GM19025 (cell line): ENCODE measurements around the gene SERPIND1.
"Not testable (repeated sequence)": the region's sequence is repeated elsewhere in the genome, so short reads cannot be mapped to it uniquely, and the experiment has no call there.

Experiments
- ATAC-seq: cut with Tn5 transposase; IDR thresholded peaks from one replicate; pipeline ENCODE4 v1.9.1; 2021; ENCODE audit warnings: mild to moderate bottlenecking, low read depth, moderate library complexity; ENCODE audit not compliant: unreplicated experiment

The SERPIND1 gene

DNA sequence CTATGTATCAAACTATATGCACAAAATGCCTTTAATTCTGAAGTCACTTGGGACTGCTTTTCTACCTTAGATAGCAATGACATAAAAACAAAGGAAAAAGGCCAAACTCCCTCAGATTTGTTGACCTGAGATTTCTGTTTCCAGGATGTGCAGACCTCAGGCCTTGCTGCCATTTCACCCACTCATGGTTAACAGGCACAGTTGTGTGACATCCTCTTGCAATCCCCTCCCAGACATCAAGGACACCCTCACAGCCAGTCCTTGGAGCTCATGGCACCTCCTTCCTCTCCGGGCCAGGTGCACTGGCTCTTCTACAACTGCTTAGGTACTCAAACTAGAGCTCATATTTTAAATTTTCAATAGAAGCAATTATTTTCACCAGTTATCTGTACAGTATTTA lies 37.3 kb downstream of the SERPIND1 start:
- ATAC-seq: no peak

DNA sequence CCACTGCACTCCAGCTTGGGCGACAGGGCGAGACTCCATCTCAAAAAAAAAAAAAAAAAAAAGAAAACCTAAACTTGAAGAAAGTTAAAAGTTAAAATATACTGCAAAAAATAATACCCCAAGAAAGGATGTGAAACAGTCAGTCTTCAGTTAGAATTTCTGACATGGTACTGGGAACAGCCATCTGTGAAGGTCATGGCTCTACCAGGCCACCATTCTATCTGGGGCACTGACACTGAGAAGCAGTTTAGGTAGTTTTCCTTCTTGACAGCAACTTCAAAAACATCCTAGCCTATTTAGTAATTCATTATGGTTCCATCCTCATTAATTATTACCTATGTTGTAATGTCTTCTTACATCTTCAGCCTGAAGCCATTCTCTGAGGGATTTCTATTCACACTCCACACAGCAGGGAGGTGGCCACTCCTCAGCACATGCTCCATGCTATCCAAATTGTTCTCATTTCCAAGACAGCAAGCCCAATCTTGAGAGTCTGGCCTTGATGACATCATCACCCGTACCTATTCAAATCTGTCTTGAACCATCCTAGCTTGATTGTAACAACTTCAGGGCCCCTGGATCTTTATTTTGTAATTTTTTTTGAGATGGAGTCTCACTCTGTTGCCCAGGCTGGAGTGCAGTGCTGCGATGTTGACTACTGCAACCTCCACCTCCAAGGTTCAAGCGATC lies 38.2 kb downstream of the SERPIND1 start:
- ATAC-seq: no peak

DNA sequence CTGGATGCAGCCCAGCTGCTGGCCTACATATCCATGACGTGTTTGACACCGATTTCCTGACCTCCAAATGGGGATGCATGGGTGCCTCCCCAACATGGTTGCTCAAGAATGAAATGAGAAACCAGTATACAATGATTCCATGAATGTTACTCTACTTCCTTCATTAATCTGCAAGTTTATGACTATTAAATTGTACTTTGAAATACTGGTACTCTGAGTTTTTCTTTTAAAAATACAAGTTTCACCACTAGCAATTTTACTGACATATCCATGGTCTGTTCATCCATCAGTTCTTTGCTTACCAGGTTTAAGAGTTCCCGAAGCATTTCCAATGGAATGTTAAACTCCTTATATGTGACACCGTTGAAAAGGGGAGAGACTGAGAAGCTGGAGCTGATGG lies 39.1 kb downstream of the SERPIND1 start:
- no peak for ATAC-seq

DNA sequence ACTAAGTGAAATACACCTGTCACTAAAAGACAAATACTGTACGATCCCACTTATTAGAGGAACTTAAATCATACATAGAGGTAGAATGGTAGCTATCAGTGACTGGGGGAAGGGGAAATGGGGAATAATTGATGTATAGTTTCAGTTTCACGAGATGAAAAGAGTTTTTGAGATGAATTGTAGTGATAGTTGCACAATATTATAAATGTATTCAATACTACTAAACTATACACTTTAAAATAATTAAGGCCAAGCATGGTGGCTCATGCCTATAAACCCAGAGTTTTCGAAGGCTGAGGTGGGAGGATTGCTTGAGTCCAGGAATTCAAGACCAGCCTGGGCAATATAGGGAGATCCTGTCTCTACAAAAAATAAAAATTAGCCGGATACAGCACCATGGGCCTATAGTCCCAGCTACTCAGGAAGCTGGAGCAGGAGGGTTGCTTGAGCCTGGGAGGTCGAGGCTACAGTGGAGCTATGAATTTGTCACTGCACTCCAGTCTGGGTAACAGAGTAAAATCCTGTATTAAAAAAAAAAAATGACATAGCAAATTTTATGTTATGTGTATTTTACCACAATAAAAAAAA lies 40.4 kb downstream of the SERPIND1 start:
- ATAC-seq: no peak

DNA sequence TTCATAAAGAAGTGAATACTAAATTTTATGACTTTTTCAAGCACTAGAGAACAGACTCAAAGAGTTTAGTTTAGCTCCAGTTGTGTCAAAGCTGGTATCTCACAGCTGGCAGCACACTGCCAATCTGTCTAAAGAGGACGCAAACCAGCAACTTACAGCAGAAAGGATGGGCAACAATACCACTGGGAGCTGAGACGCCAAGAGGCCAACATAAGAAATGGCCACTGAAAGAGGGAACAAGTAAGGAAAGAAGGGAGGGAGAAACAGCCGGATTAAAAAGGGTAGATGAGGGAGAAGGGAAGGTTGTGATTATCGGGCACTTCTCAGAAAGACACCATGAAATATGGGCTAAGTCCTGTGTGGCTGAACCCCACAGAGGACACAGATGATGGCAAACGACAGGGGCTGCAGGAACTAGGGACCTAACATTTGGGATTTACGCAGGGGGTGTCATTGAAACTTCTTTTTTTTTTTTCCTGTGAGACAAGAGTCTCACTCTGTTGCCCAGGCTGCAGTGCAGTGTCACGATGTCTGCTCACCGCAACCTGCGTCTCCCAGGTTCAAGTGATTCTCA lies 41.7 kb downstream of the SERPIND1 start:
- no peak for ATAC-seq

DNA sequence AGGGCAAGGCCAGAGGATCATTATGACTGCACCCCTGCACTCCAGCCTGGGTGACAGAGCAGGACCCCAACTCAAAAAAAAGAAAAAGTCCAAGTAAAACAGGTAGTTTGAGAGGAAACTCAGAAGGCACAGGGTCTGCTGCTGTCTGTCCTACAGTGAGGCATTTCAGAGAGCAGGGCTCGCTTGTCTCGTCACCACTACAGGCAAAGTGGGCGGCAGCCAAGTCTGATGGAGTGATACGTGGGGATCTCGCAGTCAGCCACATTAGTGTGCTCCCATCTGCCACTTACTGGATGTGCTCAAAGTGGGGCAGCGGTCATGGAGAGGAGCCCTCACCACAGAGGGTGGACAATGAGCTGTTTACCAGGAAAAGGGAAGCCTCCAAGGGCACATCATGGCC lies 42.6 kb downstream of the SERPIND1 start:
- ATAC-seq: no peak

DNA sequence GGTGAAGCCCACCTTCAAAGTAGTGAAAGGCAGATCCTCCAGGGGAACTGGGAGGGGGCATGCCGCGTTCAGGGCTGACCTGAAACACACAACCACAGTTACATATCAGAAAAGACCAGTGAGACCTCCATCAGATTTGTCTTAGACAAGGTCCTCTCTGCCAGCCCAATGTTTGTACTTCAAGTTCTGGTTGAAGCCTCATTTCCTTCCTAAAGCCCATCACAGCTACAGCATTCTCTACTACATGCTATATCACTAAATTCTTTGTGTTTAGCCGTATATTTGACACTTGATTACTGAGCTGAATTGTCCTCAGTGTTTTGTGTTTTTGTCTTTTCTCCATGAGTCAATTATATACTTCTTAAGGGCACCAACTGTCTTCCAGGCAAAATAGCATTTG lies 44.6 kb downstream of the SERPIND1 start:
- ATAC-seq: no peak

DNA sequence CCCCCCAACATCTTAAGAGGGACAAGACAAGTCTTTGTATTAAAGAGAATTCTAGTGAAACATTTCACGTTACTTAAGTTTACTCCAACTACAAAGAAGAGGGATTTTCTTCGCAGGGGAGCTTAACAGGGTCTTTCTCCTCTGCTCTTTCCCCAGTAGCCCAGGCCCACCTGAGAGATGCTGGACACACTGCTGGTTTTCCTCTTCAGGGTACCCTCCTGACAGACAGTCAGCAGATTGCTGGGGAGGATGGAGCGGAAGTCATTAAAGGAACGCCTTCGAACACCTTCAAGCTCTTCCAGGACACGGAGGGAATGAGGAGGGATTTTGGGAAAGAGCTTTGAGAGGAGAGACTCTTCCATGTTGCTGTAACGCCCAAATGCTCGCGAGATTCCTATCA lies 45.6 kb downstream of the SERPIND1 start:
- ATAC-seq: no peak

DNA sequence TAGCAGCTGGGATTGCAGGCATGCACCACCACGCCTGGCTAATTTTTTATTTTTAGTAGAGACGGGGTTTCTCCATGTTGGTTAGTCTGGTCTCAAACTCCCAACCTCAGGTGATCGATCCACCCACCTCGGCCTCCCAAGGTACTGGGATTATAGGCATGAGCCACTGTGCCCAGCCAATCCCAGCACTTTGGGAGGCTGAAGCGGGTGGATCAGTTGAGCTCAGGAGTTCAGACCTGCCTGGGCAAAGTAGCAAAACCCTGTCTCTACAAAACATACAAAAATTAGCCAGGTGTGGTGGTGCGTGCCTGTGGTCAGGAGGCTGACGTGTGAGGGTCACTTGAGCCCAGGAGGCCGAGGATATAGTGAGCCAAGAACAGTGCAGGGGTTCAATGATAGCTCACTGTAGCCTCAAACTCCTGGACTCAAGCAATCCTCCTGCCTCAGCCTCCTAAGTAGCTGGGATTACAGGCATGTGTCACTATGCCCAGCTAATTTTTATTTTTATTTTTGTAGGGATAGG lies 47.9 kb downstream of the SERPIND1 start:
- not testable (repeated sequence) for ATAC-seq

DNA sequence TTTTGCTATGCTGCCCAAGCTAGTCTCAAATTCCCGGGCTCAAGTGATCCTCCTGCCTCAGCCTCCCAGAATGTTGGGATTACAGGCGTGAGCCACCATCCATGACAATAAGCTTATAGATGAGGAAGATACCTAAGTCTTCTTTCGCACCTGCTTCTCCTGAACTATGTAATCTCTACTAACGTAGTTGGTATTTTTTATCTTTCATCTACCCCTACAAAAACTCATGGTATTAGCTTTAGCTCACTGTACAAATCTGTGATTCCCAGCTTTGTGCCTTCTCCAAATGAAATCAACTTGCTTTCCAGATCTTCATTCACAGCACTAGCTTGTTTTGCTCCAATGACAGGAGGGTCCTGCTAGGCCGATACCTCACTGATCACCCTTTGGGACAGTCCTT lies 48.3 kb downstream of the SERPIND1 start:
- no peak for ATAC-seq

DNA sequence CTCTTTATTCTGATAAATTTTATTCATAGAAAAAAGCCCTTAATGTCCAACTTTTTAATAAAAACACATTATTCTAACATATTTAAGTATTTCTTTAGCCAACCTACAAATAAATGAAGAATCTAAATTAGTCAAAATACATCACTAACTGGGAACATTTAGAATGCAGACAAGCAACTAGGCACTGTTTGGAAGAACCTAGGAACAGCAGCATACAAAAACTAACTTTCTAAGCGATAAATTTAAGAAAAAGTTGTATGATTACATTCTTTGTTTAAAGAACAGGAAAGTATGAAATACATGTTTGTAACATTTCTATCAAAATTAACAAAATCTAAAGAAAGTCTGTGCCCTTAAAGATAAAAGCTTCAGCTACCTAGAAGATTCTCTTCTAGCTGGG lies 49.4 kb downstream of the SERPIND1 start:
- no peak for ATAC-seq

DNA sequence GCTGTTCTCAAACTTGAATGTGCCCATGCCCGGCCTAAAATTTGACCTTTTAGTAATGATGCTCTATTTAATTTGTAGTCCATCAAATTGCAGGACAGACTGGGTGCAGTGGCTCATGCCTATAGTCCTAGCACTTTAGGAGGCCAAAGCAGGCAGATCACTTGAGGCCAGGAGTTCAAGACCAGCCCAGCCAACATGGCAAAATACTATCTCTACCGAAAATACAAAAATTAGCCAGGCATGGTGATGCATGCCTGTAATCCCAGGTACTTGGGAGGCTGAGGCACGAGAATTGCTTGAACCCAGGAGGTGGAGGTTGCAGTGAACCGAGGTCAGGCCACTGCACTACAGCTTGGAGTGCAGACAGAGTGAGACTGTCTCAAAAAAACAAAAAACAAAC lies 51.3 kb downstream of the SERPIND1 start:
- ATAC-seq: not testable (repeated sequence)

DNA sequence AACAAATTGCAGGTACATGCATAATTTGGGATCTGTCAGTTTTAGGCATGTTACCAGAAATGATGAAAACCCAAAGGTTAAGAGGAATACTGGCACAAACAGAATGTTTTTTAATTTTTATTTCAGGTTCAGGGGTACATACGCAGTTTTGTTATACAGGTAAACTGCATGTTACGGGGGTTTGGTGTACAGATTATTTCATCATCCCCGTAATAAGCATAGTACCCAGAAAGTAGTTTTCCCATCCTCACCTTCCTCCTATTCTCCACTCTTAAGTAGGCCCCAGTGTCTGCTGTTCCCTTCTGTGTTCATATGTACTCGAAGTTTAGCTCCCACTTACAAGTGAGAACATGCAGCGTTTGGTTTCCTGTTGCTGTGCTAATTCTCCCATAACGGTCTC lies 51.7 kb downstream of the SERPIND1 start:
- ATAC-seq: no peak

DNA sequence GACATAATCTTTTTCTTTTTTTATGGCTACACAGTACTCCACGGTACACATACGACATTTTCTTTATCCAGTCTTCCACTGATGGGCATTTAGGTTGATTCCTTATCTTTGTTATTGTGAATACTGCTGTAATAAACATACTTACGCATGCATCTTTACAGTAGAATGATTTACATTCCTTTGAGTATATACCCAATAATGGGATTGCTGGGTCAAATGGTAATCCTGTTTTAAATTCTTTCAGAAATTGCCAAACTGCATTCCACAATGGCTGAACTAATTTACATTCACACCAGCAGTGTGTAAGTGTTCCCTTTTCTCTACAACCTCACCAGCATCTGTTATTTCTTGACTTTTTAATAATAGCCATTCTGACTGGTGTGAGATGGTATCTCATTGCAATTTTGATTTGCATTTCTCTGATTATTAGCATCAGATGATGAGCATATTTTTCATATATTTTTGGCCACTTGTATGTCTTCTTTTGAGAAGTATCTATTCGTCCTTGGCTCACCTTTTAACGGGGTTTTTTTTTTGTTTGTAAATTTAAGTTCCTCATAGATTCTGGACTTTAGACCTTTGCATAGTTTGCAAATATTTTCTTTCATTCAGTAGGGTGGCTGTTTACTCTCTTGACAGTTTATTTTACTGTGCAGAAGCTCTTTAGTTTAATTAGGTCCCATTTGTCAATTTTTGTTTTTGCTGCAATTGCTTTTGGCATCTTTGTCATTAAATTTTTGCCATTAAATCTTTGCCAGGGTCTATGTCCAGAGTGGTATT lies 52.6 kb downstream of the SERPIND1 start:
- not testable (repeated sequence) for ATAC-seq

DNA sequence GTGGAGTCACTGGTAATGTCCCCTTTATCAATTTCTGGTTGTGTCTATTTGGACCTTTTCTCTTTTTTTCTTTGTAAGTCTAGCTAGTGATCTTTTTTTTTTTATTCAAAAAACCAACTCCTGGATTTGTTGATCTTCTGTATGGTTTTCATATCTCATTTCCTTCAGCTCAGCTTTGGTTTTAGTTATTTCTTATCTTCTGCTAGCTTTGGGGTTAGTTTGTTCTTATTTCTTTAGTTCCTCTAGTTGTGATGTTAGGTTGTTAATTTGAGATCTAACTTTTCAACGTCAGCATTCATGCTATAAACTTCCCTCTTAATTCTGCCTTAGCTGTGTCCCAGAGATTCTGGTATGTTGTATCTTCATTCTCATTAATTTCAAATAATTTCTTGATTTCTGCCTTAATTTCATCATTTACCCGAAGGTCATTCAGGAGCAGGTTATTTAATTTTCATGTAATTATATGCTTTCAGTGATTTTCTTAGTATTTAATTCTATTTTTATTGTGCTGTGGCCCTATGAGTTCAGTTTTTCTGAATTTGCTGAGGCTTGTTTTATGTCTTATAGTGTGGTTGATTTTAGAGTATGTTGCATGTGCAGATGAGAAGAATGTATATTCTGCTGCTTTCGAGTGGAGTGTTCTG lies 55.7 kb downstream of the SERPIND1 start:
- no peak for ATAC-seq

DNA sequence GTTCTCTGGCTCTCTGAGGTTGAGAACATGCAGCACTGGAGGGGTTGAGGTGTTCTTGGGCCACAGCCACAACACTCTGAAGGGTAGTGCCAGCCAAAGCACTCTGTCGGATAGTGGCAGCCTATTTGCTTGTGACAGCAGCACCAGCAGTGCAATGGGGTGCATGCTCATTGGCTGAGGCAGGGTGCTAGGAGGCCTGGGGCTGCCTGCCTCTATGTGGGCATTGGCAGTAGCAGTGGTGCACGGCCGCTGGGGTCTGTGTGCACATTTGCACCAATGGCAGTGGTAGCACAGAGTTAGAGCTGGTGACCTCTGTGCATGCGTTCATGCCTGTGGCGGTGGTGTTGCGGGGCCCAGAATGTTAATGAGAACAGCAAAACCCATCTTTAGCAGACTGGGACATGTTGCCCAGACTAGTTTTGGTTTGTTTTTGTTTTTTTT lies 59.3 kb downstream of the SERPIND1 start:
- ATAC-seq: no peak

DNA sequence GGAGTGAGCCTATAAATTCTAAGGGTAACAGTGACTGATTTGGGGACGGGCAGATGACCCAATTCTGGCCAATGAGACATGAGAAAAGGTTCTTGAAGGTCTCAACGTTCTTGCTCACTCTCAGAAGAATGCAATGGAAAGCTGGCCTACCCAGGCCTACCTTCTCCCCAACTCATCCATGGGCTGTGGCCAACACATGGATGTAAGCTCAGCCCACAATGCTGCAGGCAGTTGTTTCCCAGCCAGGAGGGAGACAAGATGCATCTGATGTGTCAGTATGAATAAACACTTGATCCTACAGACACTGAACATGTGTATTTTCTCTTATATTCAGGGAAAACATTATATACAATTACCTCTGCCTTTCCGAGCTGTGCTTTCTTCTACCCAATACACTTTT lies 60.3 kb downstream of the SERPIND1 start:
- ATAC-seq: no peak

DNA sequence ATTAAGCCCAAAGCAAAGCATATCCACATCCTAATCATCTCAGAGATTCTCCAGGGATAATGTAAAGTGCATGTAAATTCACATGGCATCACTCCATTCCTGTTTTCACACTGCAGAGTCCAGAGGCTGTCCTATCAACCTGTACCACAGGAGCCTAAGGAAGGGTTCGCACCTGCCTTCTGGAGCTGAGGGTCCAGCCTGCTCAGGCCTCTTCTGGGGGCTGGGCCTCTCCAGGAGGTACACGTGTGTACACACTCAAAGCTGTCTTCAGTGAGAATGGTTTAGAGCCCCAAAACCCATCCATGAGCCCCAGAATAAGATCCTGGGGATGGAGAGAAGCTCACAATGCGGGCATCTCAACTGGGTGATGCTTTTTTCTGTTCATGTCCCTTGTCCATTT lies 60.8 kb downstream of the SERPIND1 start:
- no peak for ATAC-seq
